Measurements from ENCODE around the gene AUTS2.

GRCh38 chr7:70654146-70654545 is 1055.9 kb downstream of the AUTS2 start:
- TF ChIP-seq, protein P1, sequence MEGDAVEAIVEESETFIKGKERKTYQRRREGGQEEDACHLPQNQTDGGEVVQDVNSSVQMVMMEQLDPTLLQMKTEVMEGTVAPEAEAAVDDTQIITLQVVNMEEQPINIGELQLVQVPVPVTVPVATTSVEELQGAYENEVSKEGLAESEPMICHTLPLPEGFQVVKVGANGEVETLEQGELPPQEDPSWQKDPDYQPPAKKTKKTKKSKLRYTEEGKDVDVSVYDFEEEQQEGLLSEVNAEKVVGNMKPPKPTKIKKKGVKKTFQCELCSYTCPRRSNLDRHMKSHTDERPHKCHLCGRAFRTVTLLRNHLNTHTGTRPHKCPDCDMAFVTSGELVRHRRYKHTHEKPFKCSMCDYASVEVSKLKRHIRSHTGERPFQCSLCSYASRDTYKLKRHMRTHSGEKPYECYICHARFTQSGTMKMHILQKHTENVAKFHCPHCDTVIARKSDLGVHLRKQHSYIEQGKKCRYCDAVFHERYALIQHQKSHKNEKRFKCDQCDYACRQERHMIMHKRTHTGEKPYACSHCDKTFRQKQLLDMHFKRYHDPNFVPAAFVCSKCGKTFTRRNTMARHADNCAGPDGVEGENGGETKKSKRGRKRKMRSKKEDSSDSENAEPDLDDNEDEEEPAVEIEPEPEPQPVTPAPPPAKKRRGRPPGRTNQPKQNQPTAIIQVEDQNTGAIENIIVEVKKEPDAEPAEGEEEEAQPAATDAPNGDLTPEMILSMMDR (IDR thresholded peaks at IDR 0.05): no peak
- TF ChIP-seq POLR2A (IDR thresholded peaks at IDR 0.05): no peak
